ENCODE data around the gene NAA40. TPM values are rescaled to one million over a fixed set of nuclear protein-coding genes. Genes with fewer than 3 reads are reported as not detected.

NAA40 gene
- total RNA-seq, 1 experiment from 2014 or later = 44.9 TPM

DNA sequence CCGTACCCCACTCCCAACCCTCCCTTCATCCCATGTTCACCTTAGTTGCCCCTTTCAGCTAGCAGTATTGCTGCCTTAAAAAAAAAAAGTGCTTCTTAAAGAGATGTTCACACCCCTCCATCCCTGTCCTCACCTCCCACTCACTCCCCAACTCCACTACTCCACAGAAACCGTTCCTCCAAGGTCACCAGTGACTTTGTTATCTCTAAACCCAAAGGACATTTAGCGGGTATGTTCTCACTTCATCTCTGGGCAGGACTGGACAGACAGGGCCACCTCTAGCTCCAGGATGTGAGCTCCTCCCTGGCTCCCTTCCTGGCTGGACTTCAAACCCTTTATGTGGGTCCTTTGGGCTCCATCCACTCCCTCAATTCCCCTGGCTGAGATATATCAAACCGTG lies 15.5 kb upstream of the NAA40 start:
- H3K9me3 Mint-ChIP-seq (ENCODE audit: low read depth, unreplicated experiment) = no peaks in the 10 kb centered on the region
- no peak for DNase-seq
- H3K27ac Mint-ChIP-seq (ENCODE audit: unreplicated experiment) = no peak overlapping the region
- peaks cover 5% of the 10 kb centered on the region for H3K36me3 Mint-ChIP-seq (ENCODE audit: insufficient read depth, unreplicated experiment)
- peaks cover 7% of the 10 kb centered on the region for H3K4me1 Mint-ChIP-seq (ENCODE audit: low read depth, unreplicated experiment)
- CTCF ChIA-PET = interaction anchor here (0.6 kb wide), 1 partner anchor 11 kb away, joined by 3 read pairs; no protein-coding TSS in a partner anchor
- intact Hi-C loops (cut with micrococcal nuclease; ENCODE audit: unreplicated experiment) = no loop called here
- H3K4me3 Mint-ChIP-seq (ENCODE audit: low read depth, unreplicated experiment) = no peak overlapping the region
- TF ChIP-seq, protein P1, sequence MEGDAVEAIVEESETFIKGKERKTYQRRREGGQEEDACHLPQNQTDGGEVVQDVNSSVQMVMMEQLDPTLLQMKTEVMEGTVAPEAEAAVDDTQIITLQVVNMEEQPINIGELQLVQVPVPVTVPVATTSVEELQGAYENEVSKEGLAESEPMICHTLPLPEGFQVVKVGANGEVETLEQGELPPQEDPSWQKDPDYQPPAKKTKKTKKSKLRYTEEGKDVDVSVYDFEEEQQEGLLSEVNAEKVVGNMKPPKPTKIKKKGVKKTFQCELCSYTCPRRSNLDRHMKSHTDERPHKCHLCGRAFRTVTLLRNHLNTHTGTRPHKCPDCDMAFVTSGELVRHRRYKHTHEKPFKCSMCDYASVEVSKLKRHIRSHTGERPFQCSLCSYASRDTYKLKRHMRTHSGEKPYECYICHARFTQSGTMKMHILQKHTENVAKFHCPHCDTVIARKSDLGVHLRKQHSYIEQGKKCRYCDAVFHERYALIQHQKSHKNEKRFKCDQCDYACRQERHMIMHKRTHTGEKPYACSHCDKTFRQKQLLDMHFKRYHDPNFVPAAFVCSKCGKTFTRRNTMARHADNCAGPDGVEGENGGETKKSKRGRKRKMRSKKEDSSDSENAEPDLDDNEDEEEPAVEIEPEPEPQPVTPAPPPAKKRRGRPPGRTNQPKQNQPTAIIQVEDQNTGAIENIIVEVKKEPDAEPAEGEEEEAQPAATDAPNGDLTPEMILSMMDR (IDR thresholded peaks at IDR 0.05; ENCODE audit: unreplicated experiment) = no peak
- no TSS peak for BruUV-seq (replicated peaks)
- H3K27me3 Mint-ChIP-seq (ENCODE audit: unreplicated experiment) = peaks cover 76% of the 10 kb centered on the region

DNA sequence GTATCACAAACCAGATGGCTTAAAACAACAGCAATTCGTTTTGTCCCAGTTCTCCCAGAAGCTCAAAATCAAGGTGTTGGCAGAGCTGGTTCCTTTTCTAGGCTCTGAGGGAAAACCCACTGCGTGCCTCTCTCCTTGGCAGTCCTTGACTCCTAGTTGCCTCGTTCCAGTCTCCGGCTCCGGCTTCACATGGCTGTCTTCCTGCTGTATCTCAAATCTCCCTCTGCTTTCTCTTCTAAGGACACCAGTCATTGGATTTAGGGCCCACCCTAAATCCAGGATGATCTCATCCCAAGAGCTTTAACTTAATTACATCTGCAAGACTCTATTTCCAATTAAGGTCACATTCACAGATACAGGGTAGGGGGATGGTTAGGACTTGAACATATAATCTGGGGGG lies 9.2 kb upstream of the NAA40 start:
- Mint-ChIP-seq H3K9me3 (ENCODE audit: low read depth, unreplicated experiment) (no peaks in the 10 kb centered on the region), H3K36me3 (ENCODE audit: insufficient read depth, unreplicated experiment) (no peaks in the 10 kb centered on the region), H3K4me3 (ENCODE audit: low read depth, unreplicated experiment) (no peak overlapping the region), H3K27me3 (ENCODE audit: unreplicated experiment) (peaks cover 48% of the 10 kb centered on the region), H3K4me1 (ENCODE audit: low read depth, unreplicated experiment) (peaks cover 5% of the 10 kb centered on the region), H3K27ac (ENCODE audit: unreplicated experiment) (no peak overlapping the region)
- CTCF ChIA-PET = no interaction called here
- no TSS peak for BruUV-seq (replicated peaks)
- DNase-seq = no peak
- intact Hi-C loops (cut with micrococcal nuclease; ENCODE audit: unreplicated experiment) = no loop called here
- TF ChIP-seq, protein P1 (IDR thresholded peaks at IDR 0.05; ENCODE audit: unreplicated experiment) = no peak

DNA sequence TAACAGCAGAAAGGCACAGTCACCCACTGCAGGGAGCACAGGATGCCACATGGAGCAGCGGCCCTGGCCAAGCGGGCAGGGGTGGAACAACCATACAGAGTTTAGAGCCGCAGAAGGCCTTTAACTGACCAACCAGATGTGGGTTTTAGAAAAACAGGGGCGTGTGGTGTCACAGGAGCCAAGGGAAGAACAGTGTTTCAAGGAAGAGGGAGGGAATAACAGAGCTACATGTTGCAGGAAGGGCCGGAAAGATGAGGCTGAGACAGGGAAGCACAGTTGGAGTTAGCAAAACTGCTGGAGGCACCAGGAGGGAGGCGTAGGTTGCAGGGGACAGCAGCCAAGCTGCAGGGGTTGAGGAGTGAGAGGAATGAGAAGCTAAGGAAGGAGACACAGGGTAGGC lies 7.8 kb upstream of the NAA40 start:
- Mint-ChIP-seq H3K4me3 (ENCODE audit: low read depth, unreplicated experiment) (no peak overlapping the region), H3K9me3 (ENCODE audit: low read depth, unreplicated experiment) (no peaks in the 10 kb centered on the region), H3K27me3 (ENCODE audit: unreplicated experiment) (peaks cover 34% of the 10 kb centered on the region), H3K27ac (ENCODE audit: unreplicated experiment) (no peak overlapping the region), H3K36me3 (ENCODE audit: insufficient read depth, unreplicated experiment) (no peaks in the 10 kb centered on the region), H3K4me1 (ENCODE audit: low read depth, unreplicated experiment) (peaks cover 18% of the 10 kb centered on the region)
- no TSS peak for BruUV-seq (replicated peaks)
- no peak for DNase-seq
- TF ChIP-seq, protein P1 (IDR thresholded peaks at IDR 0.05; ENCODE audit: unreplicated experiment) = no peak
- CTCF ChIA-PET = no interaction called here
- intact Hi-C loops (cut with micrococcal nuclease; ENCODE audit: unreplicated experiment) = no loop called here

DNA sequence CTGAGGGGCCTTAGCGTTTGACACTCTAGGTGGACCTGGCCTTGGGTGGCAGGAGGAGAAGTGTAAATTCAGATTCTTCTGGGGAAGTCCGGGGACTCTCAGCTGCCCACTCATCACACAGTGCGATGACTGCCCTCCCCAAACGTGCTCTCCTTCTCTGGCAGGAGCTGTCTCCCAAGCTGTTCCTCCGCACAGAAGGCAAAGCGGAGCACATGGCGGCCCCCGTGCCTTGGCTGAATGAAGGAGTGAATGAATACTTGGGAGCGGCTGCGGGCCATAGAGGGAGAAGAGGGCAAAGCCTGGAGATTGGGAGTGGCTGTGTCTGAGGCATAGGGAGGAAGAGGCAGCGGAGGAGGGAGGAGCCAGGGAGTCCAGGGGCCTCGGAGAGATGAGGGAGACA lies 6.9 kb upstream of the NAA40 start:
- Mint-ChIP-seq H3K36me3 (ENCODE audit: insufficient read depth, unreplicated experiment) (no peaks in the 10 kb centered on the region), H3K4me1 (ENCODE audit: low read depth, unreplicated experiment) (peaks cover 18% of the 10 kb centered on the region), H3K4me3 (ENCODE audit: low read depth, unreplicated experiment) (no peak overlapping the region), H3K27me3 (ENCODE audit: unreplicated experiment) (peaks cover 26% of the 10 kb centered on the region), H3K27ac (ENCODE audit: unreplicated experiment) (no peak overlapping the region), H3K9me3 (ENCODE audit: low read depth, unreplicated experiment) (no peaks in the 10 kb centered on the region)
- intact Hi-C loops (cut with micrococcal nuclease; ENCODE audit: unreplicated experiment) = no loop called here
- TF ChIP-seq, protein P1 (IDR thresholded peaks at IDR 0.05; ENCODE audit: unreplicated experiment) = no peak
- no peak for DNase-seq
- CTCF ChIA-PET = no interaction called here
- no TSS peak for BruUV-seq (replicated peaks)

Measured in Calu3 (cell line).